Vagina (tissue), 2 donors: Measurements from ENCODE around the gene LRMDA.

Experiments used
- POLR2A ChIP-seq, 2 donors: fragments of 450-650 bp; IDR thresholded peaks; one replicate each; pipeline ENCODE4 v1.6.1; 2017; ENCODE audit warnings: antibody characterized with exemption in 2 of 2, mild to moderate bottlenecking in 2 of 2, moderate library complexity in 2 of 2
- POLR2AphosphoS5 ChIP-seq, 2 donors: sonication (generic); formaldehyde crosslinking; IDR thresholded peaks; one replicate each; pipeline ENCODE4 v1.9.0; 2017; ENCODE audit warnings: antibody characterized with exemption in 2 of 2, mild to moderate bottlenecking in 2 of 2, low read depth in 1 of 2; ENCODE audit not compliant: insufficient read depth in 1 of 2
- TF ChIP-seq, protein P1 (sequence below), 3 experiments: fragments of 450-650 bp in 2 of 3; fragments of 200-600 bp in 1 of 3; sonication (generic) in 1 of 3; IDR thresholded peaks; one replicate each; pipeline ENCODE4 v1.5.1; 2017 to 2019; ENCODE audit warnings: antibody characterized with exemption in 3 of 3, mild to moderate bottlenecking in 2 of 3, moderate library complexity in 2 of 3

DNA sequence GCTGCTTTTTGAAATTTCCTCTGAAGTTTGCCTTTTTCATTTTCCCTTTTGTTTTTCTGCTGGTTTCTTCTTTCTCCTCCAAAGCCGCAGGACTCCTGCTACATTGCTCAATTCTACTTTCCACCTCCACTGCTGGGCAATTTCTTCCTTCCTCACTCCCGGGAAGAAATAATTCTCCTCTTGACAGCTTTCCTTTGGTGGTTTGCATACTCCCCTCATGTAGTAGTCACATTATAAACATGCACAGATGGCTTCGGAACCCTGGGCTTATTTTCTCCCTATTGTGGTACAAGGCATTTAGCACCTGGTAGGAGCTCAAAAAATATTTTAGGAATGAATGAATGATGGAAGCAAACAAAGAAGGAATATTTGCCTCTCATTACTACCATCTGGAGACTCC, 977.2 kb downstream of the LRMDA start:
- TF ChIP-seq POLR2A (IDR thresholded peaks at IDR 0.05) = no peak
- TF ChIP-seq, protein P1, sequence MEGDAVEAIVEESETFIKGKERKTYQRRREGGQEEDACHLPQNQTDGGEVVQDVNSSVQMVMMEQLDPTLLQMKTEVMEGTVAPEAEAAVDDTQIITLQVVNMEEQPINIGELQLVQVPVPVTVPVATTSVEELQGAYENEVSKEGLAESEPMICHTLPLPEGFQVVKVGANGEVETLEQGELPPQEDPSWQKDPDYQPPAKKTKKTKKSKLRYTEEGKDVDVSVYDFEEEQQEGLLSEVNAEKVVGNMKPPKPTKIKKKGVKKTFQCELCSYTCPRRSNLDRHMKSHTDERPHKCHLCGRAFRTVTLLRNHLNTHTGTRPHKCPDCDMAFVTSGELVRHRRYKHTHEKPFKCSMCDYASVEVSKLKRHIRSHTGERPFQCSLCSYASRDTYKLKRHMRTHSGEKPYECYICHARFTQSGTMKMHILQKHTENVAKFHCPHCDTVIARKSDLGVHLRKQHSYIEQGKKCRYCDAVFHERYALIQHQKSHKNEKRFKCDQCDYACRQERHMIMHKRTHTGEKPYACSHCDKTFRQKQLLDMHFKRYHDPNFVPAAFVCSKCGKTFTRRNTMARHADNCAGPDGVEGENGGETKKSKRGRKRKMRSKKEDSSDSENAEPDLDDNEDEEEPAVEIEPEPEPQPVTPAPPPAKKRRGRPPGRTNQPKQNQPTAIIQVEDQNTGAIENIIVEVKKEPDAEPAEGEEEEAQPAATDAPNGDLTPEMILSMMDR (IDR thresholded peaks at IDR 0.05) = no peak
- no peak for TF ChIP-seq POLR2AphosphoS5 (IDR thresholded peaks at IDR 0.05; ENCODE audit: insufficient read depth in 1 of 2, low read depth in 1 of 2)
